NT2/D1 (cell line): ENCODE measurements around the gene CNN3.

Experiments
- SUZ12 ChIP-seq: IDR thresholded peaks from 2 replicates; pipeline ENCODE4 v1.6.1; 2011; ENCODE audit not compliant: insufficient read length, insufficient read depth; ENCODE audit errors: extremely low read depth
- YY1 ChIP-seq: IDR thresholded peaks from 2 replicates; pipeline ENCODE4 v1.6.1; 2011; ENCODE audit not compliant: insufficient read length, insufficient read depth
- ZNF274 ChIP-seq: IDR thresholded peaks from 2 replicates; pipeline ENCODE4 v1.6.1; 2011; ENCODE audit warnings: mild to moderate bottlenecking, low read depth, low read length

DNA sequence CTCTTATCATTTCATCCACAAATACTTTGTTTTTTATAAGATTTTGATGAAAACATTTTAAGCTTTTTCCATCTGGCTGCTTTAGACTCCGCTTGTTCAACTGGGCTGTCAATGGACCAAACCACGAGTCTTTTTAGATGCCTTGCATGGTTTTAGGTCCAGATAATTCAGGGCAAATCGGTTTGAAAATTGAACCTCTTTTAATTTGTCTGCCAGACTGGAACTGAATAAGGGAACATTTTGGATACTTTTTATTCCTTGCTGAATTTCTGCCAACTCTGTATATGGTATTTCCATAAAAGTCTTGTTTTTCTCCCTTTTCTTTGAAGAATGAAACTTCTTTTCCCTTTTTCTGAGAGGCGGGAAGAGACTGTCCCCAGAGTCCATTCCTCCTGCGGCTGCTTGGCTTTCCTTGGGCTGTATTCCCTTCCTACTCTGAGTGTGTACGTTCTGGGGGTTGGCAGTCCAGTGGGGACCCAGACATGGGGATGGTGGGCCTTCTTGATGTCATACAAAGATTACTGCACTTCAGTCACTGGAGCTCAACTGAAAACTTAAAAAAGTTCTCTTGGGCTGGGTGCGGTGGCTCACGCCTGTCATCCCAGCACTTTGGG lies 46.5 kb upstream of the CNN3 start:
- TF ChIP-seq SUZ12: no peak
- TF ChIP-seq ZNF274: no peak
- no peak for TF ChIP-seq YY1
